ENCODE measurements around the gene AHDC1. TPM values are rescaled to one million over a fixed set of nuclear protein-coding genes. Genes with fewer than 3 reads are reported as not detected.
A peak's percentile ranks its signal among the peaks of the same experiment; 100 is the strongest.

AHDC1 gene
- total and polyA plus RNA-seq, 2 donors (not counting 3 experiments of a cell fraction or from before 2014, with no cell fraction given): 7.0 to 32.1 TPM

DNA sequence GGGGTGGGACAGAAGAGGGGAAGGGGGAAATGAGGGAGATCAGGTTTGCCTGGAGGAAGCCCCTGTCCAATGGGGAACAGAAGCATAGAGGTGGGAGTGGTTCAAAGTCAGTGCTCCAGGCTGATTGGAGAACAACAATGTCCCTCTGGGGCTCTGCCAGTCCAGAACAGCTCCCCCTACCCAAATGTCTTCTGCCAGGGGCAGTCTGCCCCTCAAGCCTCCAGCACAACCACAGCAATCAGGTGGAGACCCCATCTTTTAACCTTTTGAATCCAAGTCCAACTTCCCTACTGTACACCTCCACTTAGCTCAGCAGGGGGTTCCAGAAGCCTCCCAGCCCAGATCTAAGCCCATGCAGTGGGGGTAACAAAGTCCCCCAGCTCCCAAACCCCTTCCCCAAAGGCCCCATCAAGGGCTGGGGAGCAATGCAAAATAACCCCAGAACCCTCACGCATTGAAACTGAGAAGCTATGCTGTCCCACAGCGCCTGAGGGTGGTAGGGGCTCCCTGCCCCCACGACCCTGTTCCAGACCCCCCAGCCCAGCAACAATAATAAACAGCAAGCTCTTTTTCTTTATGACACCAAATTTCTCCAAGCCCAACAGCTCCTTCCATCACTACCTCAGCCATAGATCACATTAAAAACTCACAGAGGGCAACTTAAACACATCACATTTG, 3.3 kb downstream of the AHDC1 start:
- no peaks in the 10 kb centered on the region for H4K20me1 ChIP-seq (replicated peaks; ENCODE audit: control insufficient read depth, extremely low read depth, insufficient read depth, low read length)
- ChIA-PET POLR2A (interaction anchor here (0.5 to 2.2 kb wide), 3 partner anchors 43 to 260 kb away, joined by 3 to 15 read pairs (median 5); no protein-coding TSS in a partner anchor), CTCF (interaction anchor here (0.7 to 12.3 kb wide), 12 partner anchors 10 to 205 kb away, joined by 3 to 455 read pairs (median 4); no protein-coding TSS in a partner anchor)
- peaks cover 19% of the 10 kb centered on the region for H3K79me2 ChIP-seq (ENCODE audit: control insufficient read depth, insufficient read depth, low read length)
- H3K9ac ChIP-seq (replicated peaks; ENCODE audit: extremely low read depth, insufficient read depth, low read length): no peak overlapping the region
- H3K4me2 ChIP-seq (ENCODE audit: insufficient read depth, low read length): no peak overlapping the region
- H3K9me1 ChIP-seq (replicated peaks; ENCODE audit: control insufficient read depth, extremely low read depth, insufficient read depth, low read length): no peaks in the 10 kb centered on the region
- H2AFZ ChIP-seq (ENCODE audit: low read depth, low read length): no peak overlapping the region
- no TSS peak for BruUV-seq (replicated peaks)
- H3K36me3 ChIP-seq (ENCODE audit: control insufficient read depth in 2 of 2, extremely low read depth in 1 of 2, insufficient read depth in 2 of 2, low read length in 2 of 2): peaks cover 0 to 5% of the 10 kb centered on the region in 2 experiments
- FAIRE-seq (peak; percentile 8), DNase-seq (ENCODE audit: low read depth, low spot score) (peak; percentile 51)
- no peak overlapping the region for H3K4me3 ChIP-seq (replicated peaks in 1 of 3; ENCODE audit: insufficient read depth in 1 of 3, low read depth in 1 of 3, low read length in 3 of 3)
- H3K27me3 ChIP-seq (ENCODE audit: control insufficient read depth in 2 of 2, insufficient read depth in 2 of 2, low read length in 2 of 2): no peaks in the 10 kb centered on the region
- TF ChIP-seq GATA2 (IDR thresholded peaks at IDR 0.05; ENCODE audit: insufficient read depth, insufficient read length, low read depth, low read length): no peak
- TF ChIP-seq, protein P1, sequence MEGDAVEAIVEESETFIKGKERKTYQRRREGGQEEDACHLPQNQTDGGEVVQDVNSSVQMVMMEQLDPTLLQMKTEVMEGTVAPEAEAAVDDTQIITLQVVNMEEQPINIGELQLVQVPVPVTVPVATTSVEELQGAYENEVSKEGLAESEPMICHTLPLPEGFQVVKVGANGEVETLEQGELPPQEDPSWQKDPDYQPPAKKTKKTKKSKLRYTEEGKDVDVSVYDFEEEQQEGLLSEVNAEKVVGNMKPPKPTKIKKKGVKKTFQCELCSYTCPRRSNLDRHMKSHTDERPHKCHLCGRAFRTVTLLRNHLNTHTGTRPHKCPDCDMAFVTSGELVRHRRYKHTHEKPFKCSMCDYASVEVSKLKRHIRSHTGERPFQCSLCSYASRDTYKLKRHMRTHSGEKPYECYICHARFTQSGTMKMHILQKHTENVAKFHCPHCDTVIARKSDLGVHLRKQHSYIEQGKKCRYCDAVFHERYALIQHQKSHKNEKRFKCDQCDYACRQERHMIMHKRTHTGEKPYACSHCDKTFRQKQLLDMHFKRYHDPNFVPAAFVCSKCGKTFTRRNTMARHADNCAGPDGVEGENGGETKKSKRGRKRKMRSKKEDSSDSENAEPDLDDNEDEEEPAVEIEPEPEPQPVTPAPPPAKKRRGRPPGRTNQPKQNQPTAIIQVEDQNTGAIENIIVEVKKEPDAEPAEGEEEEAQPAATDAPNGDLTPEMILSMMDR (IDR thresholded peaks at IDR 0.05; ENCODE audit: extremely low read depth in 1 of 2, insufficient read depth in 1 of 2, low read depth in 1 of 2, low read length in 2 of 2): peak in 1 of 2 donors; percentile 6
- dilution Hi-C loops (cut with MboI; ENCODE audit: extremely low pct_ligation_motif_present, low sequenced_read_pairs): no loop called here
- H3K4me1 ChIP-seq (ENCODE audit: control insufficient read depth, extremely low read depth, insufficient read depth, low read length): peaks cover 23% of the 10 kb centered on the region
- H3K27ac ChIP-seq (ENCODE audit: insufficient read depth, low read depth, low read length): no peak overlapping the region
- intact Hi-C loops (cut with micrococcal nuclease): no loop called here
- H3K9me3 ChIP-seq (replicated peaks; ENCODE audit: control insufficient read depth, insufficient read depth, low read length): no peaks in the 10 kb centered on the region
